LNCaP clone FGC (cell line): ENCODE measurements around the gene MRNIP.

Experiments used
- DNase-seq: peaks from one replicate; pipeline ENCODE4 v3.0.0-alpha.2; 2011; ENCODE audit warnings: low read depth
- H3K4me3 ChIP-seq: 2 replicates; pipeline ENCODE4 v1.5.1; 2011; ENCODE audit warnings: mild to moderate bottlenecking, low read depth, low read length, control low read depth
- CTCF ChIP-seq: IDR thresholded peaks from 2 replicates; pipeline ENCODE4 v1.5.1; 2012; ENCODE audit warnings: mild to moderate bottlenecking; ENCODE audit not compliant: control insufficient read depth, insufficient read depth; ENCODE audit errors: extremely low read depth

Gene MRNIP

GRCh38 chr5:179904463-179905160 lies 46.0 kb upstream of the MRNIP start:
- no peak overlapping the region for H3K4me3 ChIP-seq
- DNase-seq, result no peak
- TF ChIP-seq CTCF, result no peak

- no peak for DNase-seq
- TF ChIP-seq CTCF, result no peak
- no peak overlapping the region for H3K4me3 ChIP-seq
Measured at GRCh38 chr5:179902763-179903158, 44.1 kb upstream of the MRNIP start.

GRCh38 chr5:179901915-179902762 lies 43.5 kb upstream of the MRNIP start:
- no peak overlapping the region for H3K4me3 ChIP-seq
- TF ChIP-seq CTCF, result no peak
- DNase-seq, result no peak

- H3K4me3 ChIP-seq, result no peak overlapping the region
- DNase-seq, result no peak
- no peak for TF ChIP-seq CTCF
Measured at GRCh38 chr5:179901462-179901861, 42.8 kb upstream of the MRNIP start.

- no peak for TF ChIP-seq CTCF
- DNase-seq, result no peak
- H3K4me3 ChIP-seq, result no peak overlapping the region
Measured at GRCh38 chr5:179900711-179901110, 42.1 kb upstream of the MRNIP start.

- TF ChIP-seq CTCF, result no peak
Measured at GRCh38 chr5:179900206-179900605, 41.6 kb upstream of the MRNIP start.

More at GRCh38 chr5:179900206-179900605, 41.6 kb upstream of the MRNIP start:
- no peak overlapping the region for H3K4me3 ChIP-seq
- DNase-seq, result no peak
